AG10803 (cell line): Measurements from ENCODE around the gene DFFB.
"Not testable (repeated sequence)": the region's sequence is repeated elsewhere in the genome, so short reads cannot be mapped to it uniquely, and the experiment has no call there.

Source experiments
- DNase-seq: peaks from one replicate; pipeline ENCODE4 v3.0.0; 2010; ENCODE audit warnings: low read depth
- H3K4me3 ChIP-seq: 2 replicates; pipeline ENCODE4 v1.5.1; 2011; ENCODE audit warnings: mild to moderate bottlenecking, low read length, control low read depth
- TF ChIP-seq, protein P1 (sequence below): conservative IDR thresholded peaks from 2 replicates; pipeline ENCODE4 v1.5.1; 2011; ENCODE audit warnings: mild to moderate bottlenecking, low read length, control low read depth, inconsistent platforms

DFFB gene

DNA sequence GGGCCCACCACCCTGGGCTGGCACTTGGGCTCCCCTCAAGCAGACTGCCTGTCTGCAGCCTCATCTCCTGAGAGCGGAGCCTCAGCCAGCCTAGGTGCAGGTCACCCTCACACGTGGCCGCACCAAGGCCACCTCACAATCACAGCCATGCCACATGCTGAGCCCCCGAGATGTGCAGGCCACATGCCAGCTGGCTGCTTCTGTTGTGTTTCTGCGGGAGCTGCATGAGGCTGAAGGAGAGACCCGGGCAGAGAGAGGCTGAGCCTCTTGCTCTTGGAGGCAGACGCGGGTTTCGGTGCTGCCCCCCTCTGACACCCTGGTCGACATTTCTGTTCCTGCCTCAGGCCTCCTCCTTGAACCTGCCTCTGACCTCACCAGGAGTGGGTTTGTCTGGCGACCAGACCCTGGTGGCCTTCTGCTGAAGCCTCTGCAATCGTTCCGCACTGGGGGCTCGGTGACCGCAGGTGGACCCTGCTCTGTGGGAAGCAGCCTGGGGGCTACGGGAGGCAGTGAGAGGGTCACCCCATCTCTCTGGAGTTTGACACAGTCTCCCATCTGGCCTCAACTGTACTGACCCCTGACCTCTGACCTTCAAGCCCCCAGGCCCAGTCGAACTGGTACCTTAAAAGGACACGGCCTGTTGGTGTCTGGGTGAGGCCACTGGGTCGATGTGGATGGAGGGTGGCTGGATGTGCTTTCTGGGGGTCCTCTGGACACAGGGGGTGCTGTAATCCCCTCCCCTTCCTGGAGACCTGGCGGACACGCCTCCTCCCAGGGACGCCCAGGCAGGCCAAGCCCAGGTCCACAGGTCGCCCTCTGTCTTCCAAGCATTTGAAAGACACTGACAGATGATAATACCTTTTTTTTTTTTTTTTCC is 55.8 kb downstream of the DFFB start:
- TF ChIP-seq, protein P1, sequence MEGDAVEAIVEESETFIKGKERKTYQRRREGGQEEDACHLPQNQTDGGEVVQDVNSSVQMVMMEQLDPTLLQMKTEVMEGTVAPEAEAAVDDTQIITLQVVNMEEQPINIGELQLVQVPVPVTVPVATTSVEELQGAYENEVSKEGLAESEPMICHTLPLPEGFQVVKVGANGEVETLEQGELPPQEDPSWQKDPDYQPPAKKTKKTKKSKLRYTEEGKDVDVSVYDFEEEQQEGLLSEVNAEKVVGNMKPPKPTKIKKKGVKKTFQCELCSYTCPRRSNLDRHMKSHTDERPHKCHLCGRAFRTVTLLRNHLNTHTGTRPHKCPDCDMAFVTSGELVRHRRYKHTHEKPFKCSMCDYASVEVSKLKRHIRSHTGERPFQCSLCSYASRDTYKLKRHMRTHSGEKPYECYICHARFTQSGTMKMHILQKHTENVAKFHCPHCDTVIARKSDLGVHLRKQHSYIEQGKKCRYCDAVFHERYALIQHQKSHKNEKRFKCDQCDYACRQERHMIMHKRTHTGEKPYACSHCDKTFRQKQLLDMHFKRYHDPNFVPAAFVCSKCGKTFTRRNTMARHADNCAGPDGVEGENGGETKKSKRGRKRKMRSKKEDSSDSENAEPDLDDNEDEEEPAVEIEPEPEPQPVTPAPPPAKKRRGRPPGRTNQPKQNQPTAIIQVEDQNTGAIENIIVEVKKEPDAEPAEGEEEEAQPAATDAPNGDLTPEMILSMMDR: no peak
- H3K4me3 ChIP-seq: no peak overlapping the region
- DNase-seq: no peak

DNA sequence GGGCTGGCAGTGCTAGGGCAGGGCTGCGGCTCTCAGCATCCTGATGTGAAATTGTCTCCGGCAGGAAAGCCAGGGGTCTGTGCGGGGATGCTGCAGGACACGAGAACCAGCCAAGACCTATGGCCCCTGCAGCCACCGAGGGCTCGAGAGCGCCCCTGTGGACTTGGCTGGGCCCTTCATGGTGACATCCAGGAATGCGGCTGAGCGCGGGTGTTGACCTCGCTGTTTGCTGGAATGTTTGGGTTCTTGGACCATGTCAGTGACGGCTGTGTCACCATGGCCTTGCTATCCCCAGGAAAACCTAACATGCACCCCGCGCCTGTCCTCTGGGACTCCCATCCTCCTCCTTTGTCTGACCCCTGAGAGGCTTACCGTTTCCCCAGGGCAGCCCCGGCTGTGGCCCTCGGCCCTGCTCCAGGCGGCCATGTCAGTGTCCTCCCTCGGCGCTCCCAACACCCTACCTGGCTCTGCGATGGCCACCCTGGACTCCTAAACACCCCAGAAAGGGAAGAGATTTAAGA is 57.1 kb downstream of the DFFB start:
- H3K4me3 ChIP-seq: no peak overlapping the region
- TF ChIP-seq, protein P1: no peak
- no peak for DNase-seq

DNA sequence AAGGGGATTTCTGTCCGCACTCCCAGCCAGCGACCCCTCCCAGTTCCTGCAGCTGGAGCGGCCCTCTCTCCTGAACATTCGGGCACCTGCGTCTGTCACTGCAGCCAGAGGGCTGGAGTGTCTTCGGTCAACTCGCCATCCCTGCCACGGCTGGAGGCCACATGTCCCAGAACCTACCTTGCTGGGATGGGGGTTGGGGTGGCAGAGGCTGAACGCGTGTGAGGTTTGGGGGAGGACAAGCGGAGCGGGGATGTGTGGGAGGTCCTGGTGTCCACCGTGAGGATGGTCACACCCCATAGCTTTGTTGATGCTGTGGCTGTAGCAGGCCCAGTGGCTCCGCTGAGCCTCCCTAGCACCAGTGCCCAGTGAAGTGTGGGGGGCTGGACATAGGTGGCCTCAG is 57.6 kb downstream of the DFFB start:
- TF ChIP-seq, protein P1: no peak
- no peak overlapping the region for H3K4me3 ChIP-seq
- DNase-seq: no peak

DNA sequence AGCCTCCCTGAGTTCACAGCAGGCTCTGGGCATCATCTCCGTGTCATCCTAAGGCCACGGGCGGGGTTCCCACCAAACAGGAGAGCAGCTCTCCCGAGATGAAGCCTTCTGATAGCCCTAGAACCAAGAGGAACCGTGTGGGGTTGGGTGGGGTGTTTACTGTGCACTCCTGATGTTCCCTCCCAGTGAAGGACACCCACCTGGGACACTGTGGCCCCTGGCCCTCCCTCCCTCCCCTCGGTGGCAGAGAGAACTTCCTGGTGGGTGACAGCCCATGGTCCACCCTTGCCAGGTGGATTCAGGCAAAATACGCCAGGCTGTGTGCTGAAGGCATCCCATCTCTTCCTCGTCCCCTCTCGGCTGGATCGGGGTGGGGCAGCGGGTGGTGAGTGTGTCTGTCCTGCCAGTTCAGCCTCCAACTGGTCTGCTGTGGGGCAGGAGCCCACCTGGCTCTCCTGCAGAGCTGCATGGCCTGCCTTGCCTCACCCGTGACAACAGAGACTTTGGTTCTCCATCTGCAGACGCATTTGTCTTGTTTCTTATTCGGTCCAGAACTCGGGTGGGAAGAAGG is 58.4 kb downstream of the DFFB start:
- TF ChIP-seq, protein P1: no peak
- DNase-seq: no peak
- H3K4me3 ChIP-seq: no peak overlapping the region

DNA sequence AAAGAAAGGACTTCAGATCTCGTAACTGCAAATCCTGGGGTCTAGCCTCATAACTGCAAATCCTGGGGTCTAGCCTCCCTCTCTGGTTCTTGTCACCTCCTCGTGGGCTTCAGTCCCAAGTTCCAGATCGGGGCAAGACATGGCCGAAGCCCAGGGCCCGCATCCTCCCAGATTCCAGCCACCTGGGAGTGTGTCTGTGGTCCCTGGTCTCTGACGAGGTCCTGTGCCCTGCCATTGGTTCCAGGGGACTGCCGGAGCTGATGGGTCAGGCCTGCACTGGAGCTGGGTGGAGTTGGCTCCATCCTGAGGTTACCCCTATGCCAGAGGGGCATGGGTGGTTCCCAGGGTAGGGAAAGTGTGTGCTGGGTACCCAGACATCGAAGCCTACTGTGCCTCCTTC is 60.5 kb downstream of the DFFB start:
- H3K4me3 ChIP-seq: no peak overlapping the region
- TF ChIP-seq, protein P1: no peak
- no peak for DNase-seq

DNA sequence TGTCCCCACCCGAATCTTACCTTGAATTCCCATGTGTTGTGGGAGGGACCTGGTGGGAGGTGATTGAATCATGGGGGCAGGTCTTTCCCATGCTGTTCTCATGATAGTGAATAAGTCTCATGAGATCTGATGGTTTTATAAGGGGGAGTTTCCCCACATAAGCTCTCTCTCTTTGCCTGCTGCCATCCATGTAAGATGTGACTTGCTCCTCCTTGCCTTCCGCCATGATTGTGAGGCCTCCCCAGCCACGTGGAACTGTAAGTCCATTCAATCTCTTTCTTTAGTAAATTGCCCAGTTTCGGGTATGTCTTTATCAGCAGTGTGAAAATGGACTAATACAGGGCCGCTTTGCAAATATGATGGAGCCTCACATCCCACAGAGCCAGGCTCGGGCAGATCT is 61.1 kb downstream of the DFFB start:
- DNase-seq, H3K4me3 ChIP-seq: not testable (repeated sequence)

DNA sequence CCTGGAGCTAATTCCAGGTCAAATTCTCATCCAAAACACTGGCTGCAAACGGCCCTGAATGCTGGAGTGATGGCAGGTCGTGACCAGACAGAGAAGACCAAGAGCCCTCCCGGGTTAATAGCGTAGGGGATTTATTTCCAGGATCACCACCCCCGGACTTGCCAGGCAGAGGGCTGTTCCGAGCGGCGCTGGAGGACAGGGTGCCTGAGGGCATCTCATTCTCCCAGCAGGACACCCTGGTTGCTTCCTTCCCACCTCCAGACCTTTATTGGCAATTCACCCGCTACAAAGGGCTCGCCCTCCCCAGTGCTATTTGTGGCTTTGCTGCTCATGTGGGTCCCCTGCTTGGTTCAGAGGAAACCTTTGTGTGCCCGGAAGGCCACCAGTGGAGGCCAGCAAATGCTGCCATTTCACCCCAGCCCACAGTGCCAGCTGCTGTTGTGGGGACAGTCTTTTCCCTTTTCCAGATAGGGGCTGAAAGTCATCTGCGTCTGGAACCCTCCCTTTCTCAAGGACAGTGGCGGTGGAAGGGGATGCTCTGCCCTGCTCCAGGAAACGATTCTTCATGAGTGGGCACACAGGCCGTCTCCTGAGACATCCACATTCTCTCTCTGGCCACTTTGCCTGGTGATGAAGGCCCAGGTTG is 61.8 kb downstream of the DFFB start:
- no peak for DNase-seq
- TF ChIP-seq, protein P1: no peak
- no peak overlapping the region for H3K4me3 ChIP-seq
